Transverse colon (tissue), 4 donors: ENCODE data around the gene TMEM176A.

Experiments used
- CTCF ChIP-seq, 5 experiments: fragments of 200-600 bp in 3 of 5; fragments of 450-650 bp in 2 of 5; sonication (generic) in 3 of 5; IDR thresholded peaks; 1 replicate in 2 of 5; 2 replicates in 3 of 5; pipeline ENCODE4 v1.5.1; 2016 to 2017; ENCODE audit warnings: antibody characterized with exemption in 5 of 5, inconsistent platforms in 3 of 5, mild to moderate bottlenecking in 2 of 5, moderate library complexity in 1 of 5
- EP300 ChIP-seq: sonication (generic); formaldehyde crosslinking; IDR thresholded peaks from one replicate; pipeline ENCODE4 v1.6.1; 2017; ENCODE audit warnings: antibody characterized with exemption, low read depth
- POLR2A ChIP-seq: fragments of 450-650 bp; IDR thresholded peaks from one replicate; pipeline ENCODE4 v1.6.1; 2016; ENCODE audit warnings: antibody characterized with exemption, mild to moderate bottlenecking, moderate library complexity
- POLR2AphosphoS5 ChIP-seq, 3 donors: sonication (generic); formaldehyde crosslinking; IDR thresholded peaks; one replicate each; pipeline ENCODE4 v1.6.1; 2016; ENCODE audit warnings: antibody characterized with exemption in 3 of 3

DNA sequence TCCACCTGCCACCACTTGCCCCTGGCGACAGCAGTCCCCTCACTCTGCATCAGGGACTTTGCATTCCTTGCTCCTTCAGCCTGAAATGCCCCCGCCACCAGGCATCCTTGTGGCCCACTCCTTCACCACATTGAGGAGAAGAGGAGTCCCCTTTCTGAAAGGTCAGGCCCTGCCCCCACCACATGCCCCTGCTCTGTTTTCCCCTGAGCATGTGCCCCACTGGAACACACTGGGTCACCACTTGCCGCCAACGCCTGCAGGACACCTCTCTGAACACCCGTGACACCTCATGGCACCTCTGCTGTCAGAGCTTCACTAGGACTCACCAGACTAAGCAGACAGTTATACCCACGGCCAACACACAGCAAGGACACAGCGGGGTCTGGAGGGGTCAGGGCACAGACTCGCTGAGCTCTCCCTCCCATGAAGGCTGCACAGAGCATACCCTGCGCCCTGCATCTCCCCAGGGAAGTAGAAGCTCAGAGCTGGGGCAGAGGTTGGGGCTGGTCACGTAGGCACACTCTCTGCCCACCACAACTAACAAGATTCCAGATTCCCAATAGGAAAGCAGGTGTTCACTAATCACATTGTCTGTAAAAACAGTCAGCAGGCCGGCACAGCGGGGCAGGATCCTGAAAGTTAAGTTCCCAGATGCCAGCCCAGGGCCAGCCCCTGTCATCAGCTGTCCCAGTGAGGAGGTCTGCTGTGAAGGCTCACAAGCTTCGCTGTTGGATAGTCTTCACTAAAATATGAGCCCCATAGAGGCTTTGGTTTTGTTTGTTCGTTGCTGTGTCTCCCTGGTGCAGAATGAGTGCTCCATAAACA is 45.9 kb downstream of the TMEM176A start:
- no peak for TF ChIP-seq CTCF (IDR thresholded peaks at IDR 0.05)
- no peak for TF ChIP-seq EP300
- TF ChIP-seq POLR2A: no peak
- TF ChIP-seq POLR2AphosphoS5 (IDR thresholded peaks at IDR 0.05): no peak
